HG02840 (cell line): ENCODE data around the gene YIF1B.
"Not testable (repeated sequence)": the region's sequence is repeated elsewhere in the genome, so short reads cannot be mapped to it uniquely, and the experiment has no call there.

Experiments
- ATAC-seq: cut with Tn5 transposase; IDR thresholded peaks from one replicate; pipeline ENCODE4 v1.9.1; 2021; ENCODE audit warnings: mild to moderate bottlenecking, moderate library complexity, moderate number of reproducible peaks; ENCODE audit not compliant: unreplicated experiment, low FRiP score

Gene YIF1B

DNA sequence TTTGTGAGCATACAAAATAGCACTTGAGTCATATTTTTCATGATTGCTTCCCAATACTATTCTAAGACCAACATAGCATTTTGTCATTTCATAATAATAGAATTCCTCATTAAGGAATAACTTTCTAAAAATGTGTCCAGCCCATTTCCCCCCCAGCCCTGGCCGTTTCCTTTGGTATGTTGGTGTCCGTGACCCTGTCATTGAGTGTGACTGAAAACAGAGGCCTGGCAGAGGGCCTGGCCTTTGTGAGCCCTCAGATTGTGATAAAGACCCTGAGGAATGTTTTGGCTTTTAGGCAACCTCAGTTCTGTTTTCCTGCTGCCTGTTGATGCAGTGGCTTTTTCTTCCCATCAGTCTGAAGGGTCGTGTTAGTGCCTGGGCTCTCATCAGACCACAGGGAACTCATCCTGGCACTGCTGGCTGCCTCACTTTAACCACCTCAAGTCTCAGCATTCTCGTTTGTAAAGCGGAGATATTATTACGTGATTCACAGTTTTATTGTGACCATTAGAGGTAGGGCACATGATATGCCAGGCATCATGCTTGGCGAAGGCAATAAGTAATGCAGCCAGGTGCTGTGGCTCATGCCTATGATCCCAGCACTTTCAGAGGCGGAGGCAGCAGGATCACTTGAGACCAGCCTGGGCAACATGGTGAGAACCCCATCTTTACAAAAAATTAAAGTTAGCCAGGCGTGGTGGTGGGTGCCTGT is 37.6 kb downstream of the YIF1B start:
- no peak for ATAC-seq

DNA sequence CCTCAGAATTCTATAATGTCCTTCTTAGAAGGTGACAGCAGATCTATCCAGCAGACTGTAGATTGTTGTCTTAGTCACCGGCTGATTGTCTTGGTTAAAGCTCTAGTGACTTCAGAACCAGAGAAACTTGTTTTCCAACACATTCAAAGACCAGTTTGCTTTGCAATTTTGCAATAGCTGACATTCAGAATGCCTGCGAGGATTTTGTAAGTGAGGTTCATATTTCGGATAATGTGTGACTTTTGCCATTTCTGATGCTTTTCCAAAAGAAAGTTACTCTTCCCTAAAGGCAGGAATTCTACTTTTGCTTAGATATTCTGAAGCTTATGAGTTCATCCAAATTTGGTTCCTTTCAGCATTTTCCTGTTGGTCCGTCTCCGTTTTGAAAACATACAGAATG is 38.2 kb downstream of the YIF1B start:
- no peak for ATAC-seq

DNA sequence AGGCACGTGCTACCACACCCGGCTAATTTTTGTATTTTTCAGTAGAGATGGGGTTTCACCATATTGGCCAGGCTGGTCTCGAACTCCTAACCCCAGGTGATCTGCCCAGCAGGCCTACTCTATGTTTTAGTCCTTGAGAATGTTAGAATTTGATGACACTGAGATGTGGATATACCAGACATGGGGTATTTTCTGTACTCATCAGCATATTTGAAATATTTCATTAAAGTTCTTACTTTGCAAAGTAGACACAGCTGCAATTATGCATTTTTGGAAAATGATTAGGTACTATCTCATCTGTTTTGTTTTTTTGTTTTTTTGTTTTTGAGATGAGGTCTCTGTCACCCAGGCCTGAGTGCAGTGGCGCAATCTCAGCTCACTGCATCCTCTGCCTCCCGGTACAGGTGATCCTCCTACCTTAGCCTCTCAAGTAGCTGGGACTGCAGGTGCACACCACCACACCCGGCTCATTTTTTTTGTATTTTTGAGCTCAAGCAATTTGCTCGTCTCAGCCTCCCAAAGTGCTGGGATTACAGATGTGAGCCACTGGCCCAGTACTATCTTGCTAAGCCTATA is 38.7 kb downstream of the YIF1B start:
- ATAC-seq, result no peak

DNA sequence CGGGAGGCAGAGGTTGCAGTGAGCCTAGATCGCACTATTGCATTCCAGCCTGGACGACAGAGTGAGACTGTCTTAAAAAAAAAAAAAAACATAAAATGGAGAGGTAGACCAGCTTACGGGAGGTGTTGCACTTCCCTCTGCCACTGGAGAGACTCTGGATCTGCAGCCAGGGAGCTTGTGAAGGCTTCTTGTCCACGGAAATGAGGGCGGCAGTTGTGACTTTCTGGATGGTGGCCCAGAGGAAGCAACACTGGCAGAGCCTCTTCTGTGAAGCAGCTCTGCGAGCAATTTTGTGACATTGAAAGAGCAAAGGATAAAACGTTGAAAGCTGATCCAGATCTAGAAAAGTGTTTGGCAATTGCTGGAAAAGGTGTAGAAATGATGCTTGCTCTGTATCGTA is 41.0 kb downstream of the YIF1B start:
- ATAC-seq, result no peak

DNA sequence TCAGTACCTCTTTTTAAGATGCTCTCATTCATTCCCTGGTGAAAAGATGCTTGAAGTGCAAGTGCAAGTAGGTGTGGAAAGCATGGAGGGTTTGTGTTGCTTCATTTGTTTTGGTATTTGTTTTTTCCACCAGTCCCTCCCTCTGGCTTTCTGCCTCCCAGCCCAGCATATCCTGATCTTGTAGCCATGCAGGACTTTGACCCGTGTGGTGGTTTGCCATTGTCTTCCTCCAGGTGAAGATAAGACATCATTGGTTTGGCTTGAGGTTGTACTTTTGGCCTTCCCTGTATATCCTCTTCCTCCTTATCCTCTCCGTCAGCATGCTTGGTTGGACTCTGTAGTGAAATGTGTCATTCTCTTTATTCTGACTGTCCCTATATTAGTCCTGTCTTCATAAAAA is 42.2 kb downstream of the YIF1B start:
- no peak for ATAC-seq

DNA sequence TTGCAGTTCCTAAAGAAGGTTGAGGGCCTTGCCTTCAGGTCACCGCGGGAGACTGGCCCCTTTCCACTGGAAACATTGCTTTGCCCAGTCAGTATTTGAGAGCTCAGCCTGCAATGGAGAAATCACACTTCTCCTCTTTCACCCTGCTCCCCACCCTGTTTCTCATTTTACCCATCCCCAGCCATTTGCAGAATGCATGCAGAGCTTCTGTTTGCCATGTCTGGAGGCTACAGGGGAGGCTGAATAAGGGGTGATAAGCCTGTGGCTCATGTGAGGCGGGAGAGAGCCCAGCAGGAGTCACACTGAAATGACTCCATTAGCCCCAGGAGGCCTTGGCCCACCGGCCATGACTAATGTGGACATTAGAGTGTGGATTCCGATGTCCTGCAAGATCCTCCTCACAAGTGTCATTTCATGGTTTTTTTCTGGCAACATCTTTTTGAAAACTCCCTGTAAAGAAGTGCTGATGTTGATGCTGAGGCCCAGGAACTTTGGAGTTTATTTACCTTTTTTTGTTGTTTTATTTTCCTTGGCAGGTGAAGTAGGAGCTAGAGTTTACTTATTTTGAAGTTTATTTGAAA is 45.1 kb downstream of the YIF1B start:
- no peak for ATAC-seq

DNA sequence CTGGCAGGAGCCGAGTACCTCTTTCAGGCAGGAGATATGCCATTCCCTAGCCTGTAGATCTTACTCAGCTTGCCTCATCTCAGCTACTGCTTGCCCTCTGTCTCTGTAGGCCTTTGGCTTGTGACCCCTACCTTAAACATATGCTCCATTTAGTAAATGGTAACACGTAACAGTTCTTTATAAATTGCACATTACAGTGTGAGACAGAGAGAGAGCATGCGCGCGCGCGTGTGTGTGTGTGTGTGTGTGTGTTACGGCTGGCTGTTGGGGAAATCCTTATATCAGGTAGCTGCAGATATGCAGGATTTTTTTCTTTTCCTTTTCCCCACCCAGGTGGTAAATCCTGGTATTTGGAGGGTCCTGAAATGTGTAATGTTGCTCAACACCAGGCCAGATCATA is 47.2 kb downstream of the YIF1B start:
- ATAC-seq, result no peak

DNA sequence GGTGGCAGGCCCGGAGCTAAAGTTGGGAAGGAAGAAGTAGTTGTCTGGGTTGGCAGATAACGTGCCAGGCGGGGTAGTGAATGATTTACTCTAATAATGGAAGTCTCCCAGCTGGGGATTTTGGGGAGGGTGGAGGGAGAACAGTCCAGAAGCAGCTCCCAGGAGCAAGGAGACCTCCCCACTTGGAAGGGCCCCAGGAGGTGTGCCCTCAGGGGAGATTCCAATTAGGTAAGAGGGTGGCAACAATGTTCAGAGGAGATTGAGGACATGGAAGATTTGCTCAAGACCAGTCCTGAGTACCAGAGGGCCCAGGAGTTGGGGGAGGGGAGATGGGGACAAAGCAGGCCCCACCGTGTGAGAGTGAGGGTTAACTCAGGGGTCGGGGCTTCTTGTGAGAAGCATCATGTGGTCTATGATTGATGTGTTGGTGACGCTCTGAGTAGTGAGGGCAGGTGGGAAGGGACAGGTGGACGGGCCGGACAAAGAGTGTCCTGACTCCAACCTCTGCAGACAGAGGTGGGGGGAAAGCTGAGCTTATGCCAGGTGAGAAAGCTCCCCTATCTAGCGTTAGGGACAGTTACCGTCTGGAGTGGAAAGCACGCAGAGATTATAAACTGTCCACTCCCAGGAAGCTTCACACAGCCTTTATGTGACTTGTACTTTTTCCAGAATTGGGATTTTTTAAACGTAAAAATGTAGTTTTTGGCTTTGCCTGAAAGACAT is 47.8 kb downstream of the YIF1B start:
- no peak for ATAC-seq

DNA sequence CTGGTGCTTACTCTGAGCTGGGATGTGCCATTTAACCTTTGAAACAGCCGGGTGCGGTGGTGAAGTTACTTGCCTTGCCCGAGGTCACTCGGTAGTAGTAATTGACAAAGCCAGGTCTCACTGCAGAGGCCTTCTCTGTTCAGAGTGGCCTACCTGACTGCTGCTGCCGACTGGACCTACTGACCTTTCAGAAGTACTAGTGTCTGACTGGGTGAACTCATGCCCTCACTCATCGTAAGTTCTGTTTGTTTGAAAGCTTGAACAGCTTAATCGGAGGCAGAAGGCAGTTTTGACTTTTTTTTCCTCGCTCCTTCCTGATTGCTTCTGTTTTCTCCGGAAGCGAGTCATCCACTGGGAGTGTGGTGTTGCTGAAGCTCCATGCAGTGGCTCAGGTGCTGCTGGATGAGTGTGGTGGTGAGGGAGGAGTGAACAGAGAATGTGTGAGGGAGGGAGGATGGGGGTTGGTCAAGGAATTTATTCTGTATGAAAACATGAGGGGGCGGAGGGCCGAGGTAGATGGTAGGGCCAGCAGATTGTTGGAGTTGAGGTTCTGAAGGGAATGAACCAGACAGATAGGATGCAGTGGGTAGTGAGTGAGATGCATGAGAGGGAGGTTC is 48.7 kb downstream of the YIF1B start:
- no peak for ATAC-seq

DNA sequence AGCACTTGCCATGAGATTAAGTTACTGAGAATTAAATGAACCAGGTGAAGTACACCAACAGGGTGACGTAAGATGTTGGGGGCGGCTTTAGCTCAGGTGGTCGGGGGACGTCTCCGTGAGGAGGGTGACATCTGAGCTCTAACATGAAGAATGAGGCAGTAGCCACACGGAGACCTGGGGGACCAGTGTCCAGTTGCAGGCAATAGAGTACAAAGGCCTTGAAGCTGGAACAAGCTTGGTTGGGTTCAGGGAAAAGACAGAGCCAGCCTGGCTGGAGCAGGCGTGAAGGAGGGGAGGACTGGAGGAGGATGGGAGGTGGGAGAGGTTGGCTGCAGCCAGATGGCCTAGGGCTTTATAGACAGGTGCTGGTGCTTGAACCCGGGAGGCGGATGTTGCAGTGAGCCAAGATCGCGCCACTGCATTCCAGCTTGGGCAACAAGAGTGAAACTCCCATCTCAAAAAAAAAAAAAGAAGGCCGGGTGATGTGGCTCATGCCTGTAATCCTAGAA is 49.8 kb downstream of the YIF1B start:
- no peak for ATAC-seq

DNA sequence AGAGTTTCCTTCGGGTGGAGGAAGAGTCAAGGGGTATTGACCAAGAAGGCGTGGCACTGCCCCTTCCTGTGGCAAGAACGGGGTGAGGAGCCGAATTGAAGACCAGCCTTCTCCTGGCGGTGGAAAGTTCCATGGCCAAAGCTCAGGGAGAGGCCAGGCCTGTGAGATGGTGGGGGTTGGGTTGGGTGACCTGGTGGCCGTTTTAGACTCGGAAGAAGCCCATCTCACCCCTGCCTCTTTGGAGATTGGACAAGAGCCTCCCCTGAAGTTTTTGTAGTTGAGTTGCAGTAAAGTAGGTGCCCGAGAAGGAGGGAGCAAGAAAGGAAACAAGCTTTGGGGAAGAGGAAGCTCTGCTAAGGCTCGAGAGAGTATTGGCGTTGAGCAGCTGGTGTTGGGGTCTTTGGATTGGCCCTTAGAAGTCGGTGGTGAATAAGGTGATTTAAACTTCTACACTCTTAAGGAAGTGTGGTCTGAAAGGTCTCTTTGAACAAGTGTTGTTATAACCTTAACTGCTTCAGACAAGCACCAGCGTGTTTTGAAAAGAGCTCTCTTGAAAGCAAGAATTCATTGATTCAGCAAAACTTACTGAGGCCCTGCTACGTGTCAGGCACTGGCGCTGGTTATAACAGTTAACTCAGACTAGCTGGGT is 50.4 kb downstream of the YIF1B start:
- ATAC-seq, result no peak

DNA sequence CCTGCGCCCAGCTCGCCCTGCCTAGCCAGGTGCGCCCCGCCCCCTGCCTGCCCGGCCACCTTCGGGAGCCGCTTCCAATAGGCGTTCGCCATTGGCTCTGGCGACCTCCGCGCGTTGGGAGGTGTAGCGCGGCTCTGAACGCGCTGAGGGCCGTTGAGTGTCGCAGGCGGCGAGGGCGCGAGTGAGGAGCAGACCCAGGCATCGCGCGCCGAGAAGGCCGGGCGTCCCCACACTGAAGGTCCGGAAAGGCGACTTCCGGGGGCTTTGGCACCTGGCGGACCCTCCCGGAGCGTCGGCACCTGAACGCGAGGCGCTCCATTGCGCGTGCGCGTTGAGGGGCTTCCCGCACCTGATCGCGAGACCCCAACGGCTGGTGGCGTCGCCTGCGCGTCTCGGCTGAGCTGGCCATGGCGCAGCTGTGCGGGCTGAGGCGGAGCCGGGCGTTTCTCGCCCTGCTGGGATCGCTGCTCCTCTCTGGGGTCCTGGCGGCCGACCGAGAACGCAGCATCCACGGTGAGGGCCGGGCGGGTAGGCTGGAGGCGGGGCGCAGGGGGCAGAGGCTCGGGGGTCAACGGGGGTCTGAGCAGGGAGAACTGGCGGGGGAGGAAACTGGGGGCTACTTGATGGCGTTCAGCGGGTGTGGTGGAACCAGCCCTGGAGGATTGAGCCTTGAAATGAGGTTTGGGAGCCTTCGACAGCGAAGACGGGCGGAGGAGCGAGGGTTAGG is 51.1 kb downstream of the YIF1B start, which contains the start of gene SPINT2:
SPINT2 (plus strand) TSS at position 88 of the 727 bp plus-strand sequence; CDS start at position 408, 320 bp downstream.
- ATAC-seq, result no peak

DNA sequence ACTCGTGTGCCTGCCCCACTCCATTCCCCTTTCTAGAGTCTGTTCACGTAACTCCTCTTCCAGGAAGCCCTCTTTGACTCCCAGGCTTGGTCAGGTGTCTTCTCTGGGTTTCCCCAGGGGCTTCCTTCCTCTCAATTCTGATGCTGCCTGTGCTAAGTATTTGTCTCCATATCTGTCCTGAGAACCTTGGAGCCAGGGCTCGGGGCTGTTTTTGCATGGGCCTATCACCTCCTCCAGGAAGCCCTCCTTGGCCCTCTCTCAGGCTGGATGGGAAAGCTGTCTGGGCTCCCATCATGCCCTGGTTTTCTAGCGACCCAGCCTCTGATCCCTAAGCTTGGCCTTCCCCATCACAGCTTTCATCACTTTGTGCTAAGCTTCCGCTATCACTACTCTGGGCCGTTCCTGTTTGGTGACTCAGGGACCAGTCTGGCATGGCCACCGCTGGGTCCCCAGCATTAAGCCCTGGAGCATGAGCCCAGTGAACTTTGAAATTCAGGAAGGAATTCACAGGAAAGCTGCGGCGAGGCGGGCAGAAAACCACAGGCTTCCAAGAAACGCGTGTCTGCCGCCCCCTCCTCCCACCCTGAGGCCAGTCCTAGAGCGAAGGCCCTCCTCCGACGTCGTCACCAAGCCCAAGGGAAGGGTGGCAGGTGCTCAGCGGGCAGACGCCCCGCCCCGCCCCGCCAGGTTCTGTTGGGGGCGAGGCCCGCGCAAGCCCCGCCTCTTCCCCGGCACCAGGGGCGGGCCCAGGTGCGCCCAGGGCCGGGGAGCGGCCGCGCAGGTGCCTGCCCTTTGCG is 51.9 kb downstream of the YIF1B start:
- no peak for ATAC-seq

DNA sequence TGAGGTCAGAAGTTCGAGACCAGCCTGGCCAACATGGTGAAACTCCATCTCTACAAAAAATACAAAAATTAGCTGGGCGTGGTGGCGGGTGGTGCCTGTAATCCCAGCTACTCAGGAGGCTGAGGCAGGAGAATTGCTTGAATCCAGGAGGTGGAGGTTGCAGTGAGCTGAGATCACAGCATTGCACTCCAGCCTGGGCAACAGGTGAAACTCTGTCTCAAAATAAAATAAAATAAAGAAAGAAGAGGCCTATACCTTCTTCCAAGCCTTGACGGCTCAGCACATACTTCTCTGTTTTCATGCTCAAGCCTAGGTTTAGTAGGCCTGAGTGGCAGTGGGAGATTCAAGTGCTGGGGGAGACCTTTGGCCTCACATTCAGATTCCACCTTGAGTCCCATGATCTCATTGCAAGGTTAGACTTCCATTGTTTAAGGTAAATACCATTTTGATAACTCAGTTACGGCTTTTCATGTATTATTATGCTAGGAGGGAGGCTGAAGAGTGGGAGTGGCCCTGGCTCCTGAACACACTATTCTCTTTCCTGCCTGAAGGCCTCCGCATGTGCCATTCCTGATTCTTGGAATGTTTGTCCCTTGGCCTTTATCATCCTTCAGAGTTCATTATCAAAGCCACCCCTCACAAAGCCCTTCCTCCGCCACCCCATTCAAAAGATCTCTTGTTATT is 53.0 kb downstream of the YIF1B start:
- ATAC-seq, result no peak

DNA sequence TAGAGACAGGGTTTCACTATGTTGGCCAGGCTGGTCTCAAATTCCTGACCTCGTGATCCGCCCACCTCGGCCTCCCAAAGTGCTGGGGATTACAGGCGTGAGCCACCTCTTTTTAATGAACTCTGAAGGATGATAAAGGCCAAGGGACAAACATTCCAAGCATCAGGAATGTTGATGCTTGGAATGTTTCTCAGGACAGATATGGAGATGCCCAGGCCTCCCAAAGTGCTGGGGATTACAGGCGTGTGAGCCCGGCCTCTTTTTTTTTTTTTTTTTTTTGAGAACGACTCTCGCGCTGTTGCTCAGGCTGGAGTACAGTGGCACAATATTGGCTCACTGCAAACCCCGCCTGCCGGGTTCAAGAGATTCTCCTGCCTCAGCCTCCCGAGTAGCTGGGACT is 53.8 kb downstream of the YIF1B start:
- not testable (repeated sequence) for ATAC-seq

DNA sequence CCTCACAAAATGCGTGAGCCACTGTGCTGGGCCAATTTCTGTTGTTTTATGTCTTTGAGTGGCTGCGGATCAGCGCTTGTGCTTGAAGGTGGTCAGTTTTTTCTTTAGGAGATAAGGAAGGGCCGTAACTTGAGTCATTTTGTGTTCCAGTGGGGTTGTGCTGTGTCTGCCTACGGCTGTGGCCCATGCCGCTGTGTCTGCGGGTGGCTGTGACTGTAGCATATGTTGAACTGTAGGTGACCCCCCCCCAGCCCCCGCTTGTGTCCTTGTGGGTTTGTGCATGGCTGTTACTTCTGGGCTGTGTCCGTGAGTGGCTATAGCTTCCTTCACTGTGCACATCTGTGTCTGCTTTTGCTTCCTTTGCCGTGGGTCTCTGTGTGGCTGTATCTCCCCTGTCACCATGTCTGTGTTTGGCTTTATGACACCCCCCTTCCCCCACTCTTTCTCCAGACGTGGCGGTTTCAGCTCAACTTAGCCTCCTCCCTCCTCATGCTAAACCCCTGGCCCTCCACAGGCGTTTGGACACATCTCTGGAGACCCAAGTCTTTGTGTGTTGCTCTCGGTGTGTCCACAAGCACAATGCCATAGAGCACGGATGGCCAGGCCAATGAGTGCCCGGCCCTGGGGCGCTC is 60.2 kb downstream of the YIF1B start:
- no peak for ATAC-seq

DNA sequence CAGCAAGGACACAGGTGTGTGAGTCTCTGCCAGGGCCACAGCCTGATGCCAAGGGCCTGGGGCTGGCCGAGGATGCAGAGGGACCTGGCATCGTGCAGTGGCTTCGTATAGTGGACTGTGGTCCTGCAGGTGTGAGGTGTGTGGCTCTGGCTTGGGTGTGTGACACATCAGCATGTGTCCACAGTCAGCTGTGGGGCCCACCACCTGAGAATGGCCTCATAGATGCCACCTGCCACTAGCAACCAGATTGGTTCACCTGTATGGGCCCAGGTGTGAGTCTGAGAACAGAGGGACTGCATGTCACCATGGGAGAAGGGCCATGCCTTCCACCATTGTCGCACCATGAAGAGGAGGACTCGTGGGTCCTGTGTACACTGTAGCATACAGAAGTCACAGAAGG is 62.0 kb downstream of the YIF1B start:
- ATAC-seq, result no peak
